Ishikawa (cell line): ENCODE data around the gene PDE11A.

Experiments
- CEBPB ChIP-seq: IDR thresholded peaks from 2 replicates; pipeline ENCODE4 v1.6.1; 2012
- FOXM1 ChIP-seq: IDR thresholded peaks from 2 replicates; pipeline ENCODE4 v1.6.1; 2012; ENCODE audit warnings: low read depth, borderline replicate concordance
- NFIC ChIP-seq: IDR thresholded peaks from 2 replicates; pipeline ENCODE4 v1.6.1; 2012
- RAD21 ChIP-seq: IDR thresholded peaks from 2 replicates; pipeline ENCODE4 v1.6.1; 2012; ENCODE audit warnings: low read depth
- REST ChIP-seq: IDR thresholded peaks from 2 replicates; pipeline ENCODE4 v1.6.1; 2012; ENCODE audit warnings: low read depth, mild to moderate bottlenecking
- TAF1 ChIP-seq: IDR thresholded peaks from 2 replicates; pipeline ENCODE4 v1.6.1; 2012; ENCODE audit warnings: low read depth, mild to moderate bottlenecking

GRCh38 chr2:177669201-177669600 lies 403.4 kb downstream of the PDE11A start:
- TF ChIP-seq FOXM1 (no peak), RAD21 (no peak), TAF1 (no peak), NFIC (no peak), CEBPB (no peak), REST (no peak)
